HG03066 (cell line): ENCODE measurements around the gene ISYNA1.

Experiments
- ATAC-seq: cut with Tn5 transposase; IDR thresholded peaks from one replicate; pipeline ENCODE4 v1.9.1; 2021; ENCODE audit warnings: low read depth; ENCODE audit not compliant: unreplicated experiment

The ISYNA1 gene

GRCh38 chr19:18445262-18445948 lies 7.5 kb upstream of the ISYNA1 start:
- ATAC-seq: no peak

GRCh38 chr19:18444513-18444912 lies 6.6 kb upstream of the ISYNA1 start:
- no peak for ATAC-seq

DNA sequence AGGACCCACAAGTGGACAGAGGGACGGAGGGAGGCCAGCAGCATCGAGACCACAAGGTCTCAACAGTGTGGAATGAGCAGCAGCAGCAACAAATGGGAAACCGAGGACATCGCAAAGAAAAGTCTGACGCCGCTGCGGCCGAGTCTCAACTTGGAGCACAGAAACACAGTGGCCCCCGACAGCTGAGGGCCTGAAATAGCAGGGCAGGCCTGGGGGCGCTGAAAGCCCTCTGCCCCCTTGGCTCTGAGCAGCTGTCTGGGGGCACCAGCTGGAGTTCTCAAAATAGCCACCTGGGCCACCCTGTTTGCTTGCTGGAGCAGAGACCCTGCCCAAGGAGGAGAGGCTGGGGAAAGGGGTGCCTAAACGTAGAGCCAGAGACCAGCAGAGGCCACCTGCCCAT lies 5.9 kb upstream of the ISYNA1 start:
- no peak for ATAC-seq

DNA sequence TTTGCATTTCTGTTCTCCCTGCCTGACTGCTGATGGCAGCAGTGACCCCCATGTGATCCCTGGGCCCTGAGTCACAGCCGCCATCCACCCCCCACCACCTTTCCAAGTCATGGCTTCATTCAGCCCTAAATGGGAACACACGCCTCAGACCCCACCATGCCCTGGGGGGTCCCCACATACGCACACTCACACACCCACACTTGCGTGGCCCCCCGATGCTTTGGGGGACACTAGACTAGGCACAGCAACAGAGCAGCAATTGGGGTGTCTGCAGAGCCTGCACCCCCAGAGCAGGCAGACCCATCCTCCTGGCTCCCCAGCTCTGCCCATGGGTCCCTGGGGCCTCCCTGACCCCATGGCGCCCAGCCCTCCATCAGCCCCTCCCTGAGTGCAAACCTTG lies 5.5 kb upstream of the ISYNA1 start:
- no peak for ATAC-seq

GRCh38 chr19:18442941-18443340 lies 5.0 kb upstream of the ISYNA1 start:
- ATAC-seq: no peak

DNA sequence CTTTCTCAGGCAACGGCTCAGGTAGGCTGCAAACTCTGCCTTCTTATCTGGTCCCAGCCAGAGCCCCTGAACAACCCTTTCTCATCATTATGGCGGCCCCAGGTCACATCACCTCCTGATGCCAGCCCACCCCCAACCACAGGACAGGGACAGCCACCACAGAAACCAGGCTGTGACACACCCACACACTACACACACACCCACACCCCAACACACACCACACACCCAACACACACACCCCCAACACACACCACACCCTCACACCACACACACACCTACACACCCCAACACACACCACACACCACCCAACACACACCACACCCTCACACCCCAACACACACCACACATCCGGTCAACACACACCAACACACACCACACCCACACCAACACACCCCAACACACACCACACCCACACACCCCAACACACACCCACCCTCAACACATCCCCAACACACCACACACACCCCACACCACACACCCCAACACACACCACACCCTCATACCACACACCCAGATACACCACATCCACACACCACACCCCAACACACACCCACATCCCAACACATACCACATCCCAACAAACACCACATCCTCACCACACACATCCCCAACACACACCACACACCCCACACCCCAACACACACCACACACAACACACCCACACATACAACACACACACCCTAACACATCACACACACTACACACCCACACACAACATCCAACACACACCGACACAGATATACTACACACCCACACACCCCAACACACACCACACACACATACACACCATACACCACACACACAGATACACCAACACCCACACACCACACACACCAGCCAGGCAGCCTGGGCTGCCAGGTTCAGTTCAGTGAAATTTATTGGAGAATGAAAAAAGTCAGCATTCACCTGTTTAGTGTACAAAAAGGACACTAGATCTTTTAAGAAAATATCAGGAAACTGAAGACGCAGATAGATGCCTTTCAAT lies 4.2 kb upstream of the ISYNA1 start:
- no peak for ATAC-seq

DNA sequence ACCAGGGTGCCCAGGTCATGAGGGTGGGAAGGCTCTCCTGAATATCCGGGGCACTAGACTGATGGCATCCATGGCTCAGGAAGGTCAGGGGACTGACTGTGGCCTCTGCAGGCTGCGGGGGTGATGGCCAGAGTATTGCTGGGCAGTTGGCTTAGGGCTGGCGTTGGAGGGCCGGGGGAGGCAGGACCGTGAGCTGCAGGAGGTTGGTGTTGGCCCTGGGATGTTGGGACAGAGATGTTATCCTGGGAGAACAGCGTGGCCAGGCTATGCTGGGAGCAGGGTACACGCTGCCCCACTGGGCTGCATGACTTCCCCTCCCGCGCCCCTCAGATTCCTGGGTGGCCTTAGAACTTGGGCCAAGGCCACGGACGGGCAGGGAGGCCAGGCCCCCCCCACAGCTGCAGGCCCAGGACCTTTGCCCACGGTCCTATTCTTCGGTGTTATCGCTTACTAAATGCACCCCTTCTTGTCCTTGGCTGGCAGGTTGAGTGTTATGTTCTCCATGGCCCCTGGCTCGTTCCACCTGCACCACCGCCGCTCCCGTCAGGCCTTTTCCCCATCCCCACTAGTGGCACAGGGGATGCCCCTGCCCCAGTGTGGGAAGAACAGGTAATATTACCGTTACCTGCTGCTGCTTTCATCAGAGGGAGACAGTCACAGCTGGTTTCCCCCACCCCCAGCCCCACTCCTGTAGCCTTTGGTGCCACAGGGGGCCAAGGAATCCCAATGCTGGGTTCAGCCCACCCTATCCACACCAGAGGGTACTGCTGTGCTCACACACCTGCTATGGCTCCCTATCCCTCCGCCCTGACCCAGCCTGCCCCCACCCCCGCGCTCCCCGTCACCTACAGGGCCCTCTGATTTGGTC lies 3.2 kb upstream of the ISYNA1 start:
- no peak for ATAC-seq

GRCh38 chr19:18440415-18440877 lies 2.5 kb upstream of the ISYNA1 start:
- no peak for ATAC-seq

DNA sequence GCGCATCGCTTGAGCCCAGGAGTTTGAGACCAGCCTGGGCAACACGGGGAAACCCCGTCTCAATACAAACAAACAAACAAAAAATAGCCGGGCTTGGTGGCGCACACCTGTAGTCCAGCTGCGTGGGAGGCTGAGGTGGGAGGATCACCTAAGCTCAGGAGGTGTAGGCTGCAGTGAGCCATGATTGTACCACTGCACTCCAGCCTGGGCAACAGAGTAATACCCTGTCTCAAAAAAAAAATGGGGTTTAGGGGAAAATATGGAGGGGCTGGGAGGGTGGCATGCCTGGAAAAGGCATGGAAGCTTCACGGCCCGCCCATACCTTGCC lies 1.9 kb upstream of the ISYNA1 start:
- ATAC-seq: no peak

- no peak for ATAC-seq
Observed at GRCh38 chr19:18439025-18439909, 1.3 kb upstream of the ISYNA1 start.

DNA sequence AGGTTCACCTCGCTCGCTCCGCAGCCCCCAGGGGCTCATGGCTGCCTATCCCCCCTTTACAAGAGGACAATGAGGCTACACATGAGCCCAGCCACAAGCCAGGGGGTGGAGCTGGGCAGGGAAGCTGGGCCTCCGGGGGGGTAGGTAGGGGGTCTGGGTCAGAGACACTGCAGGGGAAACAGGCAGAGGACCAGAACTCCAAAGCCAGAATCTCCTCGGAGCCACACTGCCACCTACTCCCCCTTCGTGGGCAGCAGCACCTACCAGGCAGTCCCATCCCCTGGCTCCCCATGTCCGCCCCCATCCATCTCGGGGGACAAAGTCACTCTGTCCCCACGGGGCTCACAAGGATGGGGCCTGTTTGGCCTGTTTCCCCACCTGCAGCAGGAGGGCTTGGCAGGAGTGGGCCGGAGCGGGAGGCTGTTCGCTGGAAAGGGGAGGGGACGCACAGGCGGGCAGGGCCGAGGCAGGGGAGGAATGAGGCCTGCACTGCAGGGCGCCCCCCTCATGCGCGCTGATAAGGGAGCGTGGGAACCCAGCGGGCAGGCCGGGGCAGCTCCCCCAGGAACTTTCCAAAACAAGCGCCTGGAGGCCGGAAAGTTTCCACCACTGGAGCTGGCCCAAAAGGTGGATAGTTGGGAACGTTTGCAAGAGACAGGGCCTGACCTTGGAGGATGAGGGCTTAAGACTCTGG lies 545 bp upstream of the ISYNA1 start:
- no peak for ATAC-seq

GRCh38 chr19:18436671-18437490 lies 1.1 kb downstream of the ISYNA1 start:
- ATAC-seq: peak; percentile 55

DNA sequence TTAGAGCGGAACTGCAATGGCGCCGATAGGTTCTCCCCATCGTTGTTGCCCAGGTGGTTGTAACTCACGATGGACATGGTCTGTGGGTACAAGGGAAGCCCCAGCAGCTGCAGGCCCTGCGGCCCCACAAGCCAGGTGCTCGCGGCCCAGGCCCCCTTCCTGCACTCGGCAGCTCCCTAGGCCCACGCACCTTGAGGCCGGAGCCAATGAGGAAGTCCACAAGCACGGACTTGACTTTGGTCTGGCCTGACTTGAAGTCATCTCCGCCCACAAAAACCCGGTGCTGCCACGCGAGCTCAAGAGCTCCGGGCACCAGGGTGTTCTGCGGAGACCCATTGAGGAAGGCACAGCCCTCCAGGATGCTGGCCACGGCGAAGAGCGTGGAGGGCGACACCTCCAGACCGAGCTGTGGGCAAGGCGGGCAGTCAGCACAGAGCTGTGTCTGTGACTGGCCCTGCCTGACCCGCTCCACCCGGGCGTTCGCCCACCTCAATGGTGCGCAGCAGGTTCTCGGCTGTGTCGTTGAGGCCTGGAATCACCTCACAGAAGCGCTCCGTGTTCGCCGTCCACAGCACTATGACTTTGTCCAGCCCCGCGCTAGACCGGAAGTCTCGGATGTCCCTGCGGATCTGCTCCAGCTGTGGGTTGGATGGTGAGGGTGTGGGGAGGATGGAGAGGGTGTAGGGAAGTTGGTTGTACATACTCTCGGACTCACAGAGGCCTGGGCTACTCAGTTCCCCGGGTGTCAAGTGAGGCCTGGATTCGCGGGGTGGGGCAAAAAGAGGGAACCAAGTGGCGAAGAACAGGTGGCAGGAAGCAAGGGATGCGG lies 1.9 kb downstream of the ISYNA1 start:
- ATAC-seq: no peak

DNA sequence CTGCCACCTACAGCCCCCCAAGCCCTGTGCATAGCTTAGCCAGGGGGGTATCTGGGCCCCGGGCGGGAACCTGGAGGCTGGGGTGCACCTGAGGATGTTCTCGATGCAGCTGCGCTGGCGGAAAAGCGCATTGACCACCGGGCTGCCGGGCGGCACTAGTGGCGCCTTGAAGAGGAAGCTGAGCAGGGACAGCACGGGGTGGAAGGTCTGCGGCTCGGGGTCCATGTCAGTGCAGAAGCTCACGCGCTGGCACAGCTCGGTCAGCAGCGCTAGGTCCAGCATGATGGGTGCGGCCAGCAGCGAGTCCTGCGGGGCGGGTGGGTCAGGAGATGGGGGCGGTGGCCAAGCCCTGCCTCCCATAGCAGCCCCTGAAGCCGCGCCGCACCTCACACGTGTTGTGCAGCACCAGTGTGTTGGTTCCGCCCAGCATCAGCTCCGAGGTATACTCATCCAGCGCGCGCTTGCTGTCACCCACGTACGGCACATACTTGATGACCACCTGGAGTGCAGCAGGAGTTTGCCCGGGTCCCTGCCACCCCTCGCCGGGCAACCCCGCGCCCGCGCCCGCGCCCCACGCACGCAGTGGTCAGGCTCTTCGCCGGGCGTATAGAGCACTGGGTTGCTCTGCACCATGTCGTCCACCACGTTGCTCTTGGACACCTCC lies 2.6 kb downstream of the ISYNA1 start:
- no peak for ATAC-seq

DNA sequence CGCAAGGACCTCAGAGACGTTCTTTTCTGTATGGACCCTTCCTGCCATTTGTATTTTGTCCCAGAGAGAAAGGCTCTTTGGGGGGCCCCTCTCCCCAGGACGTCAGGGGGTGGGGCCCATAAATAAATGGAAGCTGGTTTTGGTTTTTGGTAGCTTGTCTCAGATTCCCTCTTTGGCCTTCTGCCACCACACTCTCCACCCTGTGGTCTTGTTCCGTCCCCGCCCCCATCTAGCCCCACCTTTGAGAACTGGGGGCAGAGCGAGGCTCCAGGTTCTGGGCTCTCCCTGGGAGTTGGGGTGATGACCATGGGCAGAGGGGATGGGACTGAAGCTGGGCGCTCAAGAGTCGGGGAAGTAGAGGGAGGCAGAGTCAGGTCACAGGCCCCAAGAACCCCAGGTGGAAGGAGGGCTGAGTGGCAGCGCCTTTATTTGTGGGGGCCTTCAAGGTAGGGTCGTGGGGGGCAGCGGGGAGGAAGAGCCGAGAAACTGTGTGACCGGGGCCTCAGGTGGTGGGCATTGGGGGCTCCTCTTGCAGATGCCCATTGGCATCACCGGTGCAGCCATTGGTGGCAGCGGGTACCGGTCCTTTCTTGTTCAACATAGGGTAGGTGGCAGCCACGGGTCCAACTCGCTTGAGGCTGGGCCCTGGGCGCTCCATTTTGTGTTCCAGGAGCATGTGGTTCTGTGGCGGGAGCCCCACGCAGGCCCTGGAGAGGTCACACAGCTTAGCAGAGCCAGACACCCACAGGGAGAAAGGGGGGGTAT lies 3.3 kb downstream of the ISYNA1 start:
- no peak for ATAC-seq

GRCh38 chr19:18433735-18434398 lies 4.1 kb downstream of the ISYNA1 start:
- no peak for ATAC-seq
